NCI-H1694 (cell line): ENCODE results near the gene ETDC.

Experiments
- DNase-seq: peaks from one replicate; lab custom pipeline; 2025; lab: John Stamatoyannopoulos, UW

Gene ETDC

DNA sequence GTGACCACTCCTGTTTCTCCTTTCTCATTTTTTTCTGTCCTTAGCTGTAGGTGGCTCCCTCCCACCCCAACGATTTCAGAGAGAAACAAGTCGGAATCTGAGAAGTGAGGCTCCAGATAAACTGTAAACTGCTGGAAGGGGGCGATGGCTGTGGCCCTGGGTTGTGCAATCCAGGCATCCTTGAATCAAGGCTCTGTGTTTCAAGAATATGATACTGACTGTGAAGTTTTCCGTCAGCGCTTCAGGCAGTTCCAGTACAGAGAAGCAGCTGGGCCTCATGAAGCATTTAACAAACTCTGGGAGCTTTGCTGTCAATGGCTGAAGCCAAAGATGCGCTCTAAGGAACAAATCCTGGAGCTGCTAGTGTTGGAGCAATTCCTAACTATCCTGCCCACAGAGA lies 37.7 kb downstream of the ETDC start:
- DNase-seq: no peak

DNA sequence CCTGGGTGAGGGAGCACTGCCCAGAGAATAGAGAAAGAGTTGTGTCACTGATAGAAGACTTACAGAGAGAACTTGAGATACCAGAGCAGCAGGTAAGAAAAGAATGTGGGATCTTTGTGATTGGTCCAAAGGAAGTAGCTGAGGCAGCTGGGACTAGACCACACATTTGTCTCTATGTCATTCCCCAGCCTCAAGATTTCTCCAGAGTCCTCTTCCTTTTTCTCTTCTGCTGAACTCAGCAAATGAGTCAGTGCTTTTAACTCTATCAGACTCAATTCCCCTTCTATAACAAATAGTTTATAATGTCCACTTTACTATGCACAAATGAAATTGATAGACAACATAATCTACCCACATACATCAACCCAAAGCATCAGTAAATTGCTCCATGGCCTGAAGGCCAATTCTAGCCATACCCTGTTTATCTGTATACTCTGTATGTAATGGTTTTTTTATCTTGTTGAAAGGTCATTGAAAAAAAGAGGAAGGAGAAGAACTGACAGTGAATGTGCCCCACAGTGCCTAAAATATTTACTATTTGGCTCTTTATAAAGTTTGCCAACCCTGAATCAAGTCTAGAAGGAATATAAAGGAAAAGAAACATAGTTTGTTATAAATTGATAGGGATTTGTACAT lies 38.2 kb downstream of the ETDC start:
- no peak for DNase-seq

DNA sequence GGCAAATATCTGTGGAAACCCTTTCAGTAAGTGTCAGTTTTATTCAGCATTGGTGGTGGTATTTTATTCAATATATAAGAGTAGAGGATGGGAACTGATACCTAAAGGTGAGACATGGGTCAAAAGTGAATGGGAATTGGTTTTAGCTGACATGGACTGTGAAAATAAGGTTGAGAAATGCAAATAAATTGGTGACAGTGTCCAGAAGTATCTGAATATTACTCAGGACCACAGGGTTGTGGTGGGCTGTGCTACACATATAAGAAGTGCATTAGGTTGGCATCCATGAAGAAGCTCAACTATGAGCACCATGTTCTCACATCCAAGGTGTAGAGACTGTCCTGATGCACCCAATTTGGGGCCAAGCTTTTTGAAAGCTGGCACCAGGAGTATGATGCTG lies 45.0 kb downstream of the ETDC start:
- no peak for DNase-seq
